GM21526 (cell line): ENCODE results near the gene ASAP2.
"Not testable (repeated sequence)": the region's sequence is repeated elsewhere in the genome, so short reads cannot be mapped to it uniquely, and the experiment has no call there.

ENCODE experiments used
- ATAC-seq: cut with Tn5 transposase; IDR thresholded peaks from one replicate; pipeline ENCODE4 v1.9.1; 2021; ENCODE audit warnings: moderate library complexity; ENCODE audit not compliant: unreplicated experiment, low FRiP score

The ASAP2 gene

DNA sequence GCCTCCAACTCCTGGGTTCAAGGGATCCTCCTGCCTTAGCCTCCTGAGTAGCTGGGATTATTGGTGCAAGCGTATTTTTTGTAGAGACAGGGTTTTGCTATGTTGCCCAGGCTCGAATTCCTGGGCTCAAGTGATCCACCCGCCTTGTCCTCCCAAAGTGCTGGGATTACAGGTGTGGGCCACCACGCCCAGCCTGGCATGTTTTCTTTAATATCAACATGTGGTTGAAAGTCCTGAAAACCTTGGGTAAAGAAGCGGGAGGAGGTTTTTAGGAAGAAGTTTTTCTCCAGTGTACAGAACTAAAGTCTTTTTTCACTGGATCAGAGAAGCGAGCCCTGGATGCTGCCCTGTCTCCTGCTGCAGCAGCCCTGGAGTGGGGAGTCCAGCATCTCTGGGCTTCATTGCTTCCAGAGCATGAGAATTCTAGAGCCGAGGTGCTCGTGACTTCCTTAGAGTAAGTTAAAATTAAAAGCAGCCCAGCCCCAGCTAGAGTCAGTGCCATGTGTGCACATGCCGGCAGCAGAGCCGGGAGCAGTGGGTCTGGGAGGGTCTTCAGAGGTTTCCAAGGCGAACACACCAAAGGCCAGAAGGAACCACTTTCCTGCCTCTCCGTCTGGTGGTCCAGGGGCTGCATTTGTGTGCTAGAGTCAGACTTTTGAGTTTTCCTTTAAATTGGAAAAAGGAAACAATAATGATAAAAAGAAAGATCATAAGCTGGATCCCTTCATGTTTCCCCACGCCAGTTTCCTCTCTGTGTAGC lies 185.5 kb downstream of the ASAP2 start:
- ATAC-seq: no peak

GRCh38 chr2:9392898-9393765 lies 186.5 kb downstream of the ASAP2 start:
- ATAC-seq: no peak

- ATAC-seq: no peak
Measured at GRCh38 chr2:9394816-9395215, 188.2 kb downstream of the ASAP2 start.

GRCh38 chr2:9397201-9397600 lies 190.6 kb downstream of the ASAP2 start:
- ATAC-seq: no peak

DNA sequence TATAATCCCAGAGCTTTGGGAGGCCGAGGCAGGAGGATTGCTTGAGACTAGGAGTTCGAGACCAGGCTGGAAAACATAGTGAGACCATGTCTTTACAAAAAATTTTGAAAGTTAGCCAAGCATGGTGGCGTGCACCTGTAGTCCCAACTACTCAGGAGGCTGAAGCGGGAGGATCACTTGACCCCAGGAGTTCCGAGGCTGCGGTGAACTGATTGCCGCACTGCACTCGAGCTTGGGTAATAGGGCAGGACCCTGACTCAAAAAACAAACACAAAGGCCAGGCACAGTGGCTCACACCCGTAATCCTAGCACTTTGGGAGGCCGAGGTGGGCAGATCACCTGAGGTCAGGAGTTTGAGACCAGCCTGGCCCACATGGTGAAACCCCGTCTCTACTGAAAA lies 191.6 kb downstream of the ASAP2 start:
- not testable (repeated sequence) for ATAC-seq

DNA sequence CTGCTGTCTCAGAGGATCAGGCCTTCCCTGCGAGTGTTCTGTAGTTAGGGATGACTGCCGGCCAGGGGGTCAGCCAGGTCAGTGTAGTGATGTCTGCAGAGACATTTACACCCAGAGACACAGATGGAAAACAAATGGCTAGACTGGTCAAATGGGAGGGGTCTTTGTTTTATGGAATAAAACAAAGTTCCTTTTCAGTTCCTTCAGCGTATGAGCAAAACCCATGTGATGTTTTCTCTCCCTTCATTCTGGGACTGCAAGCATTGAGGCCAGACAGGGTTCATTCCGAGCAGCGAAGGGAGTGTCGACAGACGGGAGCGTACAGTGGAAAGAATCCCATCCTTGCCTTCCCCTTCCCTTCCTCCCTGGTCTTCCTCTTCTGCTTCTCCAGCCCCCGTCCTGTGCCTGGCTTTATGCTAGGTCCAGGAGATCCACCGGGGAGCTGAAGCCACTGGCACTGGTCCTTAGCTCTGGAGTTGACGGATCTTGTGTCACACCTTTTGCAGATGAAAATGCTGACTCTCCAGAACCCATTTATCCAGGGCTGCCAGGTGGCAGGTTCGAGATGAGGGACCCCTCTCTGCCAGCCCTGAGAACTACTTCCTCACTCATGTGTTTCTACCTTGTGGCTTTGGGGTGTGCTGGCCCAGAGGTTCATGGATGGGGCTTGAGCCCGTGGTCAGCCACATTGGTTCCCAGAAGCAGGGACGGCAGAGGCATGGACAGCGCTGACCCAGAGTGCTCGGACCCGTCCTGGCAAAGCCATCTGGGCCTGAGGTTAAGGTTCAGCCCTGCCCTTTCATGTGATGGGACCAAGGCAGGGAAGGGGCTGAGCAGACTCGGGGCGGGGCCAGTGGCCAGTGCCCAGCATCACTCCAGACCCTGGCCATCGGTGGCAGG lies 192.5 kb downstream of the ASAP2 start:
- no peak for ATAC-seq

- ATAC-seq: no peak
Measured at GRCh38 chr2:9400268-9401058, 193.9 kb downstream of the ASAP2 start.

DNA sequence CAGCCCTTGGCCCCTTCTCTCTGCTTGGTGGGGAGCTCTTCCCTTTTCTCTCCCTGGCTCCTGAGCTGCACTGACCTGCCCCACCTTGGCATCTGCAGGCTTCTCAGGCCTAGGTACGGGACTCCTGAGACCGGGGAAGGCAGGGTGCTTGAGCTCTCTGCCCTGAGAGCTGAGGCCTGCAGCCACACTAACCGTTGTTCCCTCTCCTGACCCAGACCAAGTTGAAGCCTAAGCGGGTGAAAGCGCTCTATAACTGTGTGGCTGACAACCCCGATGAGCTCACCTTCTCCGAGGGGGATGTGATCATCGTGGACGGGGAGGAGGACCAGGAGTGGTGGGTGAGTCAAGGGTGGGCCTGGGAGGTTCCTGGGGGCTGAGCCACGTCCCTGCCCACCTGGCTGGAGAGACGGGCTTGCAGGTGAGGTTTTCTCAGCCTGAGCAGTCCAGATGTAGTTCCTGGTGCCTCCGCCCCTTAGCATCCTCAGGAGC lies 194.5 kb downstream of the ASAP2 start:
- no peak for ATAC-seq

DNA sequence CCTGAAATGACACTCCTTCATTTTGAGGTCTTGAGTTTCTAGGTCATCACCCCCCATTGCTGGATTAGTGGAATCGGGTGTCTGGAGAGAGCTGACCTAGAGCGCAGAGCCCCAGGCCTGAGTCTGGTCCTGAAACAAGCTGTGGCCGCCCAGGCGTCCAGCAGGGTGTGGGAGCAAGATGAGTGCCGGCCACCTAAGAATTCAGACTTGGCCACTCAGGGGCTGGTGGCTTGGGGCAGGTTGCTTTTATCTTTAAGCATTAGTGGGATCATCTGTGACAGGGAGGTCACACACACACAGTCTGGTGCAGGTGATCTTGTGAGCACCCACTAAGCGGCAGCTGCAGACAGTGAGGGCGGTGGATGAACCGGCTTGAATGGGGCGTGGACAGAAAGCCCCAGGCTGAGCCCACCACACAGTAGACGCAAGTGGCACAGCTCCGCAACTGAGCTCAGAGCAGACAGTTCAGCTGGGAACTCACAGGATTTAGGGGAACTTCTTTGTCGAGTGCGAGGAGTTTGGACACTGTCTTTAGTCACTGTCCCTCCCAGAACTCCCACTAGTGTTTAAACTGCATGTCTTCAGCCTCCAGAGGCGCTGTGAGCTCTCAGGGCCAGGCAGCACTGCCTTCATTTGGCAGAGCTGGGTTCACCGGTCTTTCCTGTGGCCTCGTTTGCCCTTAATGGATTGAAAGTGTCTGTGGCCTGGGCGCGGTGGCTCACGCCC lies 195.2 kb downstream of the ASAP2 start:
- no peak for ATAC-seq

- ATAC-seq: no peak
Measured at GRCh38 chr2:9403924-9404323, 197.3 kb downstream of the ASAP2 start.

DNA sequence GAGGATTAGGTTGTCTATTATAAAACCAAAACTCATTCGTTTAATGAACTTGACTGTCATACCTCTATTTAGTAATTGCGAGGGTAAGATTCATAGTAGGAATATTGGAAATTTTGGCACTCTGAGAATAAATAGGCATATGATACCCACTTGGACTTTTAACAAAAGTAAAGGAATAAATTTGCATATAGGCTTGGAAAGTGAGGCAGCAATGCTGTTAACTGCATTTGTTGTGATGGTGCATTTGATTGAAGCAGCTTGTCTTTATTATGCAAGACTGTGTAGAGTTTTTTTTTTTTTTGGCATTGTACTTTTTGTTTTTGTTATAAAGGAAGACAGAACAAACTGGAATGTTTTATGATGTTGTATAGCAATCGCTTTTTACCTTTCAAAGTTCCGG lies 197.8 kb downstream of the ASAP2 start:
- no peak for ATAC-seq

DNA sequence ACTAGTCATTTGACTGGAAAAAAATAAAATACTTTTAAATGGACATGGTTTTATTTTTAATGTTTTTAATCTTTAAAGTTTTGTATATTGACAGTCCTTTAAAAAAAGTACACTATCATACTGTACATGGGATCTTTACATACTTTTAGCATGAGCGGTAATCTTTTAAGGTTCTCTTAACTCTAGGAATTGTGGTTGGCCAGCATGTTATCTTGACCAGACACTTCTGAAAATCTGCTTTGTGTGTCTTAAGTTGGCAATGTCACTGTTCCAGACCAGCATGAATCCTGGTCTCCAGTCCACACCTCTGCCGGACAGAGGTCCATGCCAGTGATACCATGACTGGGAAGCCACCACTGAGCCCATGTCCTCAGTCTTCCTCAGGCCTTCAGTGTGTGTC lies 199.0 kb downstream of the ASAP2 start:
- ATAC-seq: no peak

DNA sequence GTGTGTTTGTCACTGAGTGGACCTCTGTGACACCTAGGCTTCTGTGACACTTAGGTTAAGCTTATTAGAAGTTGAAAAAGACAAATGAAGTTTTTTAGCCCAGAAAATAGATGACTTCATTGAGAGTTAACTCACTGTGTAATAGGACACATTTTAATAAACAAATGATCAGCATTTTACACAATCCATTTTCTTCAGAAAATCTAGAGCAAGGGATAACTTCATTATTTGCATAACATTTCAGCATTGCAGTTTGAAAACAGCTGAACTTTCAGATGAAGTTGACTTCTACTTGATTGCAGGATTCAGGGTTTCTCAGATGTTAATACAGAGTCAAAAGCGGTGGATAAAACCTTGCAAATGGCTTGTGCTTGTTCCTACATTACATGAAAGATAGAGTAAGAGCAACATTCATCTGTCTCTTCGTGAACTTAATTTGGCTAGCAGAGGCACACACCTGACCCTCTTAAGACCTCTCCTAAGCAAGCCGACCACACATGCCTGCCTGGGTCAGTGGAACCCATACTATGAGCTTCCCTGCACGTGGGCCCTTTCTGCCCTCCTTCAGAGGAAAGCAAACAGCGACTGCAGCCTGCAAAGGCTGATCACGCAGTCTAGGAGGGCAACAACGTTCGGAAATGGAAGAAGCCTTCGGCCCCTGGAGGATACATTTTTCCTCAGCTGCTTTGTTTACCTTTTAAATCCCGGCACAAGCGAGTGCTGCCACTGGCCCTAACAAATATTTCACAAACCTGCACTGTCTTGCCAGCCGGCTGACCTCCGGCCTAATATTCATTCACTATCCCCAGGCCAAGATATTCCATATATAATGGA lies 200.1 kb downstream of the ASAP2 start:
- ATAC-seq: no peak

GRCh38 chr2:9407363-9407811 lies 200.8 kb downstream of the ASAP2 start:
- no peak for ATAC-seq

GRCh38 chr2:9408641-9409151 lies 202.1 kb downstream of the ASAP2 start:
- ATAC-seq: no peak

DNA sequence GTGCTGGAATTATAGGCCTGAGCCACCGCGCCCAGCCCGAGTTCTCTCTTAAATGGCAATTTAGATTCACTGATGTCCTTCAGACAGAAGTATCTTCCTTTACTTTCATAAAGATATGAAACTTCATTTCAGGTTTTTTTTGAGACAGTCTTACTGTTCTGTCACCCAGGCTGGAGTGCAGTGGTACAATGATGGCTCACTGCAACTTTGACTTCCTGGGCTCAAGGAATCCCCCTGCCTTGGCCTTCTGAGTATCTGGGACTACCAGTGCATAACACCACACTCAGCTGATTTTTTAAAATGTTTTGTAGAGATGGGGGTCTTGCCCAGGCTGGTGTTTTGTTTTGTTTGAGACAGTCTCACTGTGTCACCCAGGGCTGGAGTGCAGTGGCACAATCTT lies 203.5 kb downstream of the ASAP2 start:
- ATAC-seq: no peak

DNA sequence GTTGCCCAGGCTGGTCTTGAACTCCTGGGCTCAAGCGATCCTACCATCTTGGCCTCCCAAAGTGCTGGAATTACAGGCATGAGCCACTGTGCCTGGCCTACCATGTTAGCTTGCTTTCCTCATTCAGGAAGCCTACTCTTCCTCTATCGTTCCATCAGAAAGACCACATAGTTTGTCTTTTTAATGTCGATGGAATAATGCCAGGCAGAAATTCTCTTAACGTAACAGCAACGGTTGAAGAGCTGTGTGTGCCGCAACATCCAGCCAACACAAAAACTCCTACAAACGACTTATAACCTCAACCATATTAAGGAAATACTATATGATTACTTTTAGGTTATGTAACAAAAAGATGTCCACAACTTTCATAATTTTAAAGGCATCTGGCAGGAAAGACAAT lies 206.2 kb downstream of the ASAP2 start:
- no peak for ATAC-seq

DNA sequence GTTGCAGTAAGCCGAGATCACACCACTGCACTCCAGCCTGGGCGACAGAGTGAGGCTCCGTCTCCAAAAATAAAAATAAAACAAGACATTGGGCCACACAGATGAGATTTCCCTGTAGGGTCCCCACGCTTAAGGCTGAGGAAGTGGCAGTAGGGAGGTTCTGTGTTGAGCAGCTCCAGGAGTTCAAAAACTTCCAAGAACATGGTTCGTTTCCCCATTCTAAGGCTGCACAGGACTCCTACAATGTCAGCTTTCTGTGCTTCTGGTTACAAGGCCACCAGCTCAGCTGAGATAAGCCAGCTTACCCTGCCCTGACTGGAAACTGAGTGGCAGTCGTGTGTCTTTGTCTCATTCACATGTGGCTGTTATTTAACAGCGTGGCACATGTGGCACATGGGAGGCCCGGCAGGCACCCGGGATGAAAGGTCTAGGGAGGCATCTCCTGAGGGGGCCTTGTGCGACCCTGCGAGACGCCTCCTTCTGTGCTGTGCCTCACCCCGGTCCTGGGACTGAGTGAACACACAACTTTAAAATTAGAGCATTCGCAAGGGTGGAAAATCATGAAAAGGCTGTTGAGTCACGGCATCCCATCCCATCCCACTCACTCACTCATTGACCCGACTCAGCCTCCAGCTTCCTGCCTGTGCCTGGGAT lies 209.0 kb downstream of the ASAP2 start:
- no peak for ATAC-seq
